GM19035 (cell line): ENCODE results near the gene KRTAP25-1.

ENCODE experiments used
- ATAC-seq: cut with Tn5 transposase; IDR thresholded peaks from one replicate; pipeline ENCODE4 v1.9.1; 2021; ENCODE audit not compliant: unreplicated experiment

Gene KRTAP25-1

GRCh38 chr21:30289215-30289614 lies at the start of gene KRTAP25-1:
Gene KRTAP25-1, minus strand, starts transcription at chr21:30289514. Its CDS starts 24 bp downstream, at chr21:30289490.
- no peak for ATAC-seq

DNA sequence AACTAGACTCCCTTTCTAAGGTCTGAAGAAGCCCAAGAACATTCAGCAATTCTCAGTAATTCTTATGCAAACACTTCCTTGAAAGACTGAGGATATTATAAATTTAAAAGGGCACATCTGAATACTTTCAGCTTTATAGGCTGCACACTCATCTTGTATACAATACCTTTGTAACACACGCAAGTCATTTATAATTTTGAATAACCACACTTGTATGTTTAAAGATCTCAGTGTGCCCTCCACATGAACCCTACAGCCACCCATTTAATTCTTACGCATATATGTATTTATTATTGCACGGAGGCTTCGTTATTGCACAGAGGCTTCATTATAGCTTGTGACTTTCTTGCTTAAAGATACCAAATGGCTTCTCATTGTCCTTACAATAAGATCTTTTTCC lies 49.4 kb upstream of the KRTAP25-1 start:
- no peak for ATAC-seq

DNA sequence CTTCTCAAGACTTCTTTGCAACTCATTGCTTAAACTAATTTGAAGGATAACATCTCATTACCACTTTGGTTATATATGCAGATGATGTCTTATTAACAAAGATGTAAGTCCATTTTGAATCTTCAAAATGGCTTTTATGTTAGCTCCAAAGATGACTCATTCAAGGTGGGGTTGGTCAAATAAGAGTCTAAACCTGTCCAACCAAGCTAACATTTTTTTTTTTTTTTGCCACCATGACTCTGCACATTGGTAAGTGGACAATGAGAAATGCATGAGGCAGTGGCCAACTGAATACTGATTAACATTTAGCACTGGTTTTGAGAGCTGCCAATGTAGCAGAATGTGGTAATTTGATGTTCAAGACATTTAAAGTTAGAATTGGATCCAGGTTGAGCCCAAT lies 48.5 kb upstream of the KRTAP25-1 start:
- no peak for ATAC-seq

- ATAC-seq = no peak
Measured at GRCh38 chr21:30337276-30337744, 48.0 kb upstream of the KRTAP25-1 start, which contains the start of gene KRTAP27-1. Gene KRTAP27-1, minus strand, starts transcription at chr21:30337694. Its CDS starts 26 bp downstream, at chr21:30337668.

- no peak for ATAC-seq
Measured at GRCh38 chr21:30336596-30336995, 47.3 kb upstream of the KRTAP25-1 start.

DNA sequence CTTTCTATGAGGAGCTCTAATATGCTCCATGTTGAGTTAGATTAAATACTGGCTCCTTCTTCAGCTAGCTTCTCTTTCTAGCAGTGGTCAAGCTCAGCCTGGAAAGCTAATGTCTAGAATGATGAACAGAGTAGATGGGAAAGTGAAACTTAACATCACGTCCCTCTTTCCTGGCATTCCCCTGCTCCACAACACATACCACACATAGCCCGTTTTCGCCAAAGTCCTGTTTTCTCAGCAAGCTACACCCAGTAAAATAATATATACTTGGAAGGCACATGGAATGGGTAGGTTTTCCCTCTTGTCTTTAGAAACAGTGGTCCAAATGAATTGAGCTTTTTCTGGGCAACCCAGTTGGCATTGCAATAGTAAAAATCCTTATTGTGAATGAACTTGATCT lies 44.4 kb upstream of the KRTAP25-1 start:
- no peak for ATAC-seq

DNA sequence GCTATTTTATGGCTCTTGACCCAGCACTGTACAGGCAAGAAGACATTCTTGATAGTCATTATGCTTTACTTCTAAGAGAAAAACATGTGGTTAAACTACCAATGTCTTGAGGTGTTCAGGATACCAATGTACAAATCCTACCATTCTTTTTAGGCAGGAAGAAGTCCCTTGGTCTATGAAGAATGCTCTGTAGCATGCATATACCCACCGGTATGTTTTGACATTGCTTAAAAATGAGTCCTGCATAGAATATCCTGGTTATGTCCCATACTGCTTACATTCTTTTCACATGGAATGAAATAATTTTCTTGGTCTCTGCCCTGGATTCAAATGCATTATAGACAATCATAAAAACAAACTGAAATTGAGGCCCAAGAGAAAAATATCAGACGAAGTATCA lies 43.4 kb upstream of the KRTAP25-1 start:
- ATAC-seq = no peak

- no peak for ATAC-seq
Measured at GRCh38 chr21:30329203-30329875, 40.0 kb upstream of the KRTAP25-1 start.

- no peak for ATAC-seq
Measured at GRCh38 chr21:30326390-30326789, 37.1 kb upstream of the KRTAP25-1 start.

DNA sequence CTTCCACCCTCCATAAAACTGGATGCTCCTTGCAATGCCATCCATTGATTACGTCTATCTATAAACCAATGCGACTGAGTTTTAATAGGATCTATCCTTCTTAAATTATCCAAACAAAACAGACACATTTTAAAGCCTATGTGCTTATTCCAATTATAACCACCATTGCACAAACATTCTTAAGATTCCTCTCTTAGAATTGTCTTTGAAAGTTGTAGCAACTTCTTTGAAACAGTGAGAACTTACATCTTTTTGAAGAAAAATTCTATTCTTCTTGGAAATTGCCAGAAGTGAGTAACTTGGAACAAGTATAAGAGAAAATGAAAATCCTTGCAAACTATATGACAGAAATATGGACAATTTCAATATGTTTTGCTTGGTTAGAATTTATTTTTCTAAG lies 30.9 kb upstream of the KRTAP25-1 start, which contains the start of gene KRTAP26-1:
TSS of gene KRTAP26-1 (minus strand) at position 101 of the 400 bp plus-strand sequence. CDS start 280 bp downstream, outside the sequence.
- ATAC-seq = no peak

- ATAC-seq = no peak
Measured at GRCh38 chr21:30315701-30316100, 26.4 kb upstream of the KRTAP25-1 start.

- no peak for ATAC-seq
Measured at GRCh38 chr21:30306884-30307283, 17.6 kb upstream of the KRTAP25-1 start.

DNA sequence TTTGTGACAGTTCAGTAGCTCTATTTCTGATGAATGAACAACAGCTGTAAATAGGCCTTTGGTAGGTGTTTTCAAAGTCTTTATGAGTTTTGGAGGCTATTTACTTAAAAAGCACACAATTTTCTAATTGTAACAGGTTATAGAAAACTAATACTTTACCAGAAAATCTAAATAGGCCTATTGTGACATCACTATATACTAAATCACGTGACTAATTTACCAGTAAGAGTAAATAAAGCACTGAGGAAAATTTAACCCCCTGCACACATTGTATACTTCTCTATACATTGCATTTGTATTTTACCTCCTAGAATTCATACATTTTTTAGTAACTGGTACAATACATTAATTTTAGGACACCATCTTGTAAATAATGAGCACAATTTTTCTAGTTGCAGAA lies 15.8 kb upstream of the KRTAP25-1 start:
- no peak for ATAC-seq

DNA sequence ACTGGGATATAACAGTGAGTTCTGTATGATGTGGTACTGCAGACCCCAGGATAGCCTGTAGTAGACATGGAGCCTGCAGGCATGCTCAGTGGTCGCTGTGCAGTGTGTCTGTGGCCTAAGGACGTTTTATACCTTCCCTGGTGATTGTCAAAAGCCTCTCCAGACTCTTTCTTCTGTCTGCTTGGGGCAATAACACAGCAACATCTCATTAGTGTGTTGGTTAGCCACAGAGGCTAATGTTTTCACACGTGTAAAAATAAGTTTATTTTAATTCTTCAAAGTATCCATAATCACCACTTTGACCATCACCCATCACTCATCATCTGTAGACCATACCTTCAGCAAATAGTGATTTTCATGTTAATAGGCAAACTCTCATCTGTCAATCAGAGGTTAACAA lies 6.5 kb downstream of the KRTAP25-1 start, which contains the start of gene KRTAP24-1:
TSS of gene KRTAP24-1 (minus strand) at position 101 of the 400 bp plus-strand sequence. CDS start at position 83, 18 bp downstream.
- ATAC-seq = no peak

DNA sequence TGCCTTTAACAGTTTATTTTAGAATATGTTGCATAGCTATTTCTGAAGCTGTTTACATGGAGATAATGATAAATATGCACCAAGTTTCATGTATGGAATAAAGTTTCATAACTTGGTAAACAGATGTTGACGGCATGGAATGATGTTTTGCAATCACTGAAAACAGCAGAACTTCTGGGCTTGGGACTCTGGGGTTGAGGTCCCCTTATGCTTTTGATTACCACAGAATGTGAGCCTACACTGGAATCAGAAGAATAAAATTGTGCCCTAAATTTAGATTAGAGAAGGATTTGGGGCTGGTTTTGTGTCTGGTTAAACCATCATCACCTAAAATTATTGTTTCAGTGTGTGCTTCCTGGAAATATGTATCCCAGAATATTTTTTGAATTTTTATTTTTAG lies 17.7 kb downstream of the KRTAP25-1 start:
- no peak for ATAC-seq

DNA sequence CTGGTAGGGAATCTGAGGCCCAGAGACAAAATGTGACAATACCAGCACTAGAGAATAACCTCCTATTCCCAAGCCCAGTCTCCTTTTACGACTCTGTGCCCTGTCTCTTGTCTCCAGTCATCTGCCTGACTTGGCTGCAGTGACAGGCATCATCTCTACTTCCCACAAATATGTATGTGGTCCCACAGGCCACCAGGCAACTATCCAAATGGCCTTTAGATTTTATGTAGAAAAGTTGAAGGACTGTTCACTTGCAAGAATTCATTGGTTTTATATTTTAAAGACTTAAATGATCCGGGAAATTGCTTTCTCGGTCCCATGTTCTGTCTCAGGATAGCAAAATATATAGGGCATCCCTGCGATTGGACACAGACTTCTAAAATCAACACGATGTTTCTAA lies 18.2 kb downstream of the KRTAP25-1 start:
- no peak for ATAC-seq

- ATAC-seq = no peak
Measured at GRCh38 chr21:30269803-30270530, 19.3 kb downstream of the KRTAP25-1 start.

DNA sequence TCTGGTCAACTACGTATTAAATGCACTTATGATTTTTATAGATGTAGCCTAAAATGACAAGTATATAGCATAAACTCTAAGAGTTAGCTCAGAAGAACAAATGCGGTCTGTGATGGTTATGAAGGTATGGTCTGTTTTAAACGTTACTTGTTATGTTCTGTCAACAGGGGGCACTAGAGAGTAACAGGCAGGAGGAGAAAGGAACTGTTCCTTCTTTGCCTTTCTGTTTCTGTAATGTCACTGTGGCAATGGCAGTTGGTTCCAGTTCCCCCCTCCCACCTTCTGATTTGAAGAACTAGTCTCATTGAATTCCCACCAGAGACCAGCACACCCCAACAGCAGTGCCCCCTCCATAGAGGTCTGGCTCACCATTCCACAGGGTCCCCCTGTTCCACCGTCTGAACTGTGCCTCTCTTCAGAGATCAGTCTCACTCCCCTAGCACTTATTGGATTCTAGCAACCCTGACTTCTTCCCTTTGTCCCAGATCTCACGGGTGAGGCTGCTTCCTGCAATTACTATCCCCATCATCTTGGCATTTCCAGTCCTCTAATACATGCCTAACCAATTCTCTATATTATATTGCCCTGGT lies 20.6 kb downstream of the KRTAP25-1 start:
- ATAC-seq = no peak

GRCh38 chr21:30257773-30258172 lies 31.5 kb downstream of the KRTAP25-1 start:
- no peak for ATAC-seq

- no peak for ATAC-seq
Measured at GRCh38 chr21:30256100-30256499, 33.2 kb downstream of the KRTAP25-1 start.

DNA sequence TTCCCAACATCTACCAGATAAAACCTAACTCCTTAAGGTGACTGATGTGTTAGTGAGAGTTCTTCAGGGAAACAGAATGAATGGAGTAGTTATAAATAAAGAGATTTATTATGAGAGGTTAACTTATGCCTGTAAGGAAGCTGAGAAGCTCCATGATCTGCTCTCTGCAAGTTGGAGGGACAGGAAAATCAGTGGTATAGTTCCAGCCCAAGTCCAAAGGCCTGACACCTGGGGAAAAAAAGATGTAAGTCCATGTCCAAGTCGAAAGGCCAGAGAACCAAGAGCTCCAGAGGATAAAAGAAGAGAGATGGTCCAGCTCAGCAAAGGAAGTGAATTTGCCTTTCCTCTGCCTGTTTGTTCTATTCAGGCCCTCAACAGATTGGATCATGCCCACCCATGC lies 33.6 kb downstream of the KRTAP25-1 start:
- ATAC-seq = no peak

DNA sequence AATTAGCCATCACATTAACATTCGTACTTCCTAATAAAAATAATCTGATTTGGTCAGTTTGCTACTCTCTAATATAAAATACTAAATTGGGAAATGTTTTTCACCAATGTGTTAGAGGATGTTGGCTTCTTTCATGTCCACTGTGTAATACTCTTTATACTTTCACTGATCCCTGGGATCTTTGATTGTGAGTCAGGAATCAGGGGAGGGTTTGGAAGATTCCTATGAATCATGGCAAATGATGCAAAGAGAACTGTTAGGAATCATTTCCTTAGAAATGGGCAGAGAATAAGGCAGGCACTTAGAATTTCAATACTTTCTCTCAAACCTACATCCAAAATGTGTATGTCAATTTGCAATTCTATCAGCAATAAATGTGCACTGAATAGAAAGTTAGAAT lies 37.5 kb downstream of the KRTAP25-1 start:
- no peak for ATAC-seq
